Fibroblast of gingiva (primary cell): ENCODE data around the gene FBXL15.
"Not testable (repeated sequence)": the region's sequence is repeated elsewhere in the genome, so short reads cannot be mapped to it uniquely, and the experiment has no call there.

Experiments used
- DNase-seq: peaks from one replicate; pipeline ENCODE4 v3.0.0-alpha.2; 2011; ENCODE audit warnings: low read depth

The FBXL15 gene

GRCh38 chr10:102431452-102432124 lies 11.0 kb downstream of the FBXL15 start:
- peak; percentile 66 for DNase-seq

GRCh38 chr10:102432162-102432950 lies 11.7 kb downstream of the FBXL15 start, which contains the start of gene CUEDC2:
TSS of gene CUEDC2 (minus strand) at chr10:102432574. CDS start at chr10:102425188, 7,386 bp downstream.
- peak; percentile 97 for DNase-seq

DNA sequence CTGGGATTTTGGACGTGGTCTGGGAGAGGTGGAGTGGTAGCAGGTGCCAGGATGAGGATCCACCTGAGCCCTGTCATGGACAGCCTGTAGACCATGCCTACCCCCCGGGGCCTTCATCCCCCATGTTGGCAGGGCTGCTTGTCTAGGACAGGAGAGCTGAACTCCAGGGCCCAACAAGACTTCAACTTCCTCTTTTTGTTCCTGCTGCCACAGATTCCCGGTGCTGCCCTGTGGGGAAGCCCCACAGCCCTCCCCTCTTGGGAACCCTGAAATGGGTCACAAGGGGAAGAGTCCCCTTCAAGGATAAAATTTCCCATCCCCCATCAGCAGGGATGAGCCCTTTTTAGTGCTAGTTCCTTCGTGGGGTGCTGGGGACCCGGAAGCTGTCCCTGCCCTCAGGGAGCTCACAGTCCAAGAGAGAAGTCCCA lies 13.0 kb downstream of the FBXL15 start:
- no peak for DNase-seq

DNA sequence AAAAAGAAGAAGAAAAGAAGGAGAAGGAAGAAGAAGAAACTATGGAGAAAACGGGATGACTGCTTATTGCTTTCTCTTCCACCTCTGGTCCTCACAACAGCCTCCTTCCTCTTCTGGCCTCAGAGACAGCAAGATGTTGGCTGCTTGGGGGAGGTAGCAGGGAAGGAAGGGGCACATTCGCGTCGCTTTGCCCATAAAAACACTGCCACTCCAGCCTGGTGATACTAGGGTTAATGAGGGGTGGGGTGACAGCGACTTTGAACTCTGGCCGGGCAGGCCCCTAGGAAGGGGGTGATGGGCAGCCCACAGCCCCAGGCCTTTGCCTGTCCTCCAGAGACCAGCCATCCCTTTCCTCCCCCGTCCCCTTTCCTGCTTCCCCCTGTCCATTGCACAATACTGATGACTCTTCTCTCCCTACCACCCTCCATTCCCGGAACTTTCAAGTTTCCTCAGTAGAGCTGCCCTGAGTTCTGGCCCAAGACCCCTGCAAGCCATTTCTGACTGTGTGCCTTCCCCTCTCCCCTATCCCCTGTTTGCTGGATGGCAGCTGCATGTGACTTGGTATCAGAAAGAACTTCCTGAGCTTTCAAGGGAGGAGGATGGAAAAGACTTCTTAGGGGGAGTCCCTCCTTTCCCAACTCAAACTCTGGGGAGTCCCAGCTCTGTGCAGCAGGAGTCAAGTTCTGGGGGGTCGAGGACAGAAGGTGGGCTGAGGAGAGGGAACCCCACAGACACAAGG lies 13.9 kb downstream of the FBXL15 start:
- peak; percentile 60 for DNase-seq

DNA sequence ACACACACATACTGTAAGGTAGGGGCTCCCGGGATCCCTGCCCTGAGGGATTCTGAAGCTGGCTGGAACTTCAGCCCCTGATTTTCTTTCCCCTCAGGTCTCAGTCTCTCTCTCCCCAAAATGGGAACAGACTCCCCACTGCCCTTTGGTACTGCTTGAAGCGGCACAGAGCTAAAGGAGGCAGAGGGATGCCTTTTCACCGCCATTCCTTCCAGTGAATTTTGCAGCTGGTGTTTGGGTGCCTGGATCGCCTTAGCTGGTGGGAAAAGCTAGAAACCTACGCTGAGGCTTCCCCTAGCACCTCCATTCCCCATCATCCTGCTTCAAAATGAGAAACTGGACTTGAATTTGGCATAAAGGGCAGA lies 14.5 kb downstream of the FBXL15 start:
- no peak for DNase-seq

GRCh38 chr10:102435529-102436233 lies 15.0 kb downstream of the FBXL15 start:
- DNase-seq, result no peak

DNA sequence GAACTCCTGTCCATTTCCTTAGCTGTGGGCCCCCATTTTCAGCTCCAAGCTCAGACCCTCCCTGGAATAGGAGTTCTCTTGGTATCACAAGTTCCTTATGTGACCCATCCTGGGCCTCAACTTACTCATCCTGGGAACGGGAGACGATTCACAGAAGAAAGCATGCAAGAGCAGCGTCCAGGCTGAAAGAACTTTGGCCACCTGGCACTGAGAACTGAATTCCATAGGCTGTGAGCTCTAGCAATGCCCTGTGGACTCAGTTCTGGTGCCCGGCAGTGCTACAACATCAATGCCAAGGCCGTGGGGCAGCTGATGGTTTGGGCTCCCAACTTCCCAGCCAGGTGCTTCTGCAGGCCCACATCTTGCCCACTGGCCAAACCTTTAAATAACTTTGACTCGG lies 15.7 kb downstream of the FBXL15 start:
- no peak for DNase-seq

DNA sequence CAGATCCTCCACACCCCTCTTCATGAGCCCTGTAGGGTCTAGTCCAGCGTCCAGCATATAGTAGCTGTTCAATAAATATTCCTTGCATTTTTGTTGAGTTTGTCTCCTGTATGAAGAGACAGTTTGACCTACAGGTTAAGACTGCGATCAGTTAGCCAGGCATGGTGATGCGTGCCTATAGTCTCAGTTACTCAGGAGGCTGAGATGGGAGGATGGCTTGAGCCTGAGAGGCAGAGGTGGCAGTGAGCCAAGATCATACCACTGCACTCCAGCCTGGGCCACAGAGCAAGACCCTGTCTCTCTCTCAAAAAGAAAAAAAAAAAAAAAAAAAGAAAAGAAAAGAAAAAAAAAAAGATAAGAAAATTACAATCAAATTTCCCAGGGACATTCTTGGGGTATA lies 16.9 kb downstream of the FBXL15 start:
- DNase-seq, result no peak

- DNase-seq, result no peak
Observed at GRCh38 chr10:102438374-102438773, 17.7 kb downstream of the FBXL15 start.

GRCh38 chr10:102444851-102445250 lies 24.2 kb downstream of the FBXL15 start:
- no peak for DNase-seq

DNA sequence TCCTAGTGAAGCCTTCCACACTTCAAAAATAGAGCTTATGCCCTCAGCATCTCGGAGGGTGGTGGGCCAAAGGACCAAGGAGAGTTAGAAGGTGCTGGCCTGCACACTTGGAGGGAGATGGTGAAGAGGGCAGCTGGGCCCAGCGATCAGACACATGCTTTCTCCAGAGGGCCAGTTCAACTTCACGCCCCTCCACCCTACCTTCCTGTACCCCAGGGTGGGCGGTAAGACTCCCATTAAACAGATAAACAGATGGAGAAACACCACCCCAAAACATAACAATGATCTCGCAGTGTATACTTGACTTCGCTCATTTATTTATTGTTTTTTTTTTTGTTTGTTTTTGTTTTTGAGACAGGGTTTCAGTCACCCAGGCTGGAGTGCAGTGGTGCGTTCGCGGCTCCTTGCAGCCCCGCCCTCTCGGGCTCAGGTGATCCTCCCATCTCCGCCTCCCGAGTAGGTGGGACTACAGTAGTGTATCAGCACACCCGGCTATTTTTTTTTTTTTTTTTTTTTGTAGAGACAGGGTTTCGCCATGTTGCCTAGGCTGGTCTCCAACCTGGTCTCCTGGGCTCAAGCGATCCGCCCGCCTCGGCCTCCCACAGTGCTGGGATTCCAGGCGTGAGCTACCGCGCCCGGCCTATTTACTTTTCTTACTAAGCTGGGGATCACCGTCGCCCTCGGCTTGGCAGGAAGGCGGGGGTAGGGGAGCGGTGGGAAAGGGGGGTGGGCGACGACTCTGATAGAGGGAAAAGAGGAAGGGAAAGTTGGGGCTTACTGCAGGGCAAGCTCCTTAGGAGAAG lies 28.9 kb downstream of the FBXL15 start:
- DNase-seq, result peak; percentile 47

GRCh38 chr10:102450124-102450373 lies 29.4 kb downstream of the FBXL15 start:
- DNase-seq, result no peak

- peak; percentile 75 for DNase-seq
Observed at GRCh38 chr10:102450374-102451104, 29.9 kb downstream of the FBXL15 start.

GRCh38 chr10:102451105-102451969 lies 30.7 kb downstream of the FBXL15 start, which contains the start of gene C10orf95:
TSS of gene C10orf95 (minus strand) at chr10:102451543. CDS start at chr10:102451093, 450 bp downstream.
- DNase-seq, result no peak

GRCh38 chr10:102452672-102453340 lies 32.2 kb downstream of the FBXL15 start:
- DNase-seq, result peak; percentile 52

- no peak for DNase-seq
Observed at GRCh38 chr10:102453502-102453901, 32.9 kb downstream of the FBXL15 start.

GRCh38 chr10:102454662-102455487 lies 34.2 kb downstream of the FBXL15 start:
- DNase-seq, result not testable (repeated sequence)

DNA sequence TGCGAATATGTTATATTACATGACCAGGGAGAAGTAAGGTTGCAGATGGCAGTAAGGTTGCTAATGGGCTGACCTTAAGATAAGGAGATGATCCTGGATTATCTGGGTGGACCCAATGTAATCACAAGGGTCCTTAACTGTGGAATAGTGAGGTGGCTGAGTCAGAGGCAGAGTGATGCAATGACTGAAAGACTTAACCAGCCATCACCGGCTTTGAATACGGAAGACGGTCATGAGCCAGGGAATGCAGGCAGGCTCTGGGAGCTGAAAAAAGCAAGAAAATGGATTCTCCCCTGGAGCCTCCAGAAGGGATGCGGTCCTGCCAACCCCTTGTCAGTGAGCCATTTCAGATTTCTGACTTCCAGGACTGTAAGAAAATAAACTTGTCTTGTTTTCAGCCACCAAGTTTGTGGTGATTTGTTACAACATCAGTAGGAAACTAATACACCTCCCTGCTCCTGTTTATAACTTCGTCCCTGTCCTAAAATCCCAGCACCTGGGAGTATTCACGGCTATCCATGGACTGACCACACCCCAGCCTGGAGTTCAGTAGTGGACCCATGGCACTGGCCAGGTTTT lies 35.3 kb downstream of the FBXL15 start:
- DNase-seq, result peak; percentile 69
